AG09319 (cell line): ENCODE results near the gene SLC17A3.

Source experiments
- DNase-seq: peaks from one replicate; pipeline ENCODE4 v3.0.0-alpha.2; 2010; ENCODE audit warnings: low read depth; ENCODE audit errors: extremely low read depth
- TF ChIP-seq, protein P1 (sequence below): IDR thresholded peaks from 2 replicates; pipeline ENCODE4 v1.5.1; 2011; ENCODE audit warnings: low read depth, mild to moderate bottlenecking, inconsistent platforms, low read length, moderate library complexity

The SLC17A3 gene

DNA sequence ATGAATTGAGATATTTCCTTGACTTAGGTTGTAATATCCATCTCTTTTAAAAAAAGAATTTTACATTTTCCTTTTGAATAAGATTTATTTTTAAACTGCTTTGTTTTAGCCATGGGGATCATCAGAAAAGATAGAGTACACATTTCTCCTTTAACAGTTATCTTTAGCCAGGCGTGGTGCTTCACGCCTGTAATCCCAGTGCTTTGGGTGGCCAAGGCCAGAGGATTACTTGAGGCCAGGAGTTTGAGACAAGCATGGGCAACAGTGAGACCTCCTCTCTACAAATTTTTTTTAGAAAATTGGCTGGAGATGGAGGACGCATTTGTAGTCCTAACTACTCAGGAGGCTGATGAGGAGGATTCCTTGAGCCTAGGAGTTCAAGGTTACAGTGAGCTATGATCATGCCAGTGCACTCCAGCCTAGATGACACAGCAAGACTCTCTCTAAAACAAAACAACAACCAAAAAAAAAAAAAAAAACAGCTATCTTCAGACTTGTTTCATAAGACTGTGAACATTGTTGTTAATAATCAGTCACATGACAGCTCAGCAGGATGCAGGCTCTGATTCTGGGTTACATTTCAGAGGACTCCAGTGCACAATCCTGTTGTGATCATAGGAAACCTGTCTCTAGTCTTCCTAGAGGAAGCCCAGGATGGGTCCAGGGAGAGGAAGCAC lies 2.0 kb upstream of the SLC17A3 start:
- DNase-seq, result no peak
- TF ChIP-seq, protein P1, sequence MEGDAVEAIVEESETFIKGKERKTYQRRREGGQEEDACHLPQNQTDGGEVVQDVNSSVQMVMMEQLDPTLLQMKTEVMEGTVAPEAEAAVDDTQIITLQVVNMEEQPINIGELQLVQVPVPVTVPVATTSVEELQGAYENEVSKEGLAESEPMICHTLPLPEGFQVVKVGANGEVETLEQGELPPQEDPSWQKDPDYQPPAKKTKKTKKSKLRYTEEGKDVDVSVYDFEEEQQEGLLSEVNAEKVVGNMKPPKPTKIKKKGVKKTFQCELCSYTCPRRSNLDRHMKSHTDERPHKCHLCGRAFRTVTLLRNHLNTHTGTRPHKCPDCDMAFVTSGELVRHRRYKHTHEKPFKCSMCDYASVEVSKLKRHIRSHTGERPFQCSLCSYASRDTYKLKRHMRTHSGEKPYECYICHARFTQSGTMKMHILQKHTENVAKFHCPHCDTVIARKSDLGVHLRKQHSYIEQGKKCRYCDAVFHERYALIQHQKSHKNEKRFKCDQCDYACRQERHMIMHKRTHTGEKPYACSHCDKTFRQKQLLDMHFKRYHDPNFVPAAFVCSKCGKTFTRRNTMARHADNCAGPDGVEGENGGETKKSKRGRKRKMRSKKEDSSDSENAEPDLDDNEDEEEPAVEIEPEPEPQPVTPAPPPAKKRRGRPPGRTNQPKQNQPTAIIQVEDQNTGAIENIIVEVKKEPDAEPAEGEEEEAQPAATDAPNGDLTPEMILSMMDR, result no peak

DNA sequence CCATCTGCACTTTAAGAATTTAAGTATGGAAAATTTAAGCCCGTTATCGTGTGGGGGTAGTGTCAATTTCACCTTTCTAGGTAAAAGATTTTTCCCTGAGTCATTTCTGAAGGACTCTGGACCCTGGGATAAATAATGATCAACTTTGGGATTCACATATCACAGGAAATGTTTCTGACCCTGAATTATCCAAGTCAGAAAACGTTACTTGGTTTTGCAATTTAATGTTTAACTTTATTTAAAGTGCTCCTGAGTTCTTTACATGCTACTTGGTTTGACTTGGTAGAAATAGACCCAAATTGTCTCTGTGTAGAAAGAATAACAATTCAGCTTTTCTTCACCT lies 1.5 kb upstream of the SLC17A3 start:
- no peak for DNase-seq
- TF ChIP-seq, protein P1, result no peak

DNA sequence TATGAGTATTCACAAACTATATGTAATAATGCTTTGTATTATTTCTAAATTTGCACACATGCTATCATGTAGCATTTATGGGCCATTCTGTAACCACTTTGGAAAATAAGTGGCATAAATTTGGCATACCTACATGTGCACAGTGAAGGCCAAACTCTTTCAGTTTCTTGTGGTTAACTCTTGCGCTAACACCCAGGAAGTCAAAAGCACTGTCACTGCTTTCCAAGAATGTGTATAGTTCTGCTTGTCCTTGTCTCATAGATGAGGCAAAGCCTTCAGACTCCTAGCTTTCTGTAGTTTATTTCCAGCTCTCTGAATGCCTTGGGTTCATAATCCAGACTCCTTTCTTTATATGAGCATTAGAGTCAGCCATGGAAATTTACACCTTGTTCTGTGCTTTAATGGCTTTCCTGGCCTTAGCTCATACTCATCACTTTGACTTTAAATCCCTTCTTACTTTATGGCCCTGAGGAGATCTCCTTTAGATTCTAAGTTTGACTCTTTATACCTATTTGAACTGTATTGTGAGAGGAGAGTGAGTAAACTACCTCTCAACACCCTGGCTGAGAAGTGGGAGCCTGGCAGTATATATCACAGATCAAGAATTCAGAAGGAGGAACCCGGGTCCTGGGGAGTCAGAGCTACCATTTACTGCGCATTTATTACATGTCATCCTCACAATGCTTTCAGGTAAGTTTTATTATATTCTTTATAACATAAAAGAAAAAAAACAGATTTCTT lies 949 bp upstream of the SLC17A3 start:
- TF ChIP-seq, protein P1, result no peak
- DNase-seq, result no peak

DNA sequence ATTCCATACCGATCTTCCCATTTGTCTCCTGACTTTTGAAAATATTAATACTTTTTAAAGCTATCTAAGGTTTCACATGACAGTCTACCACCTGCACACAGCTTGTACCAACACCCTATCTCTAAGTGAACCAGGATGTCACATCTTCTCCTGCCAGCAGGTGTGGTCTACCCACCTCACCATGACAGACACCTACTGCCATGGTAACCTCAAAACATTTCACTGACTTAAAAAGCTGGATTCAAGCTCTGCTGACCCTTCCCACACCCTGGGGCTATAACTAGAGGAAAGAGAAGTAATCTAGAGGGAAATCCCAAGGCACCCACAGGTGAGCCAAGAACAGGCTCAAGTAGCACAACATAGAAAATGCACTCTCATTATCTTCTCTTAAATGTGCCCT lies 1.2 kb downstream of the SLC17A3 start:
- TF ChIP-seq, protein P1, result no peak

DNA sequence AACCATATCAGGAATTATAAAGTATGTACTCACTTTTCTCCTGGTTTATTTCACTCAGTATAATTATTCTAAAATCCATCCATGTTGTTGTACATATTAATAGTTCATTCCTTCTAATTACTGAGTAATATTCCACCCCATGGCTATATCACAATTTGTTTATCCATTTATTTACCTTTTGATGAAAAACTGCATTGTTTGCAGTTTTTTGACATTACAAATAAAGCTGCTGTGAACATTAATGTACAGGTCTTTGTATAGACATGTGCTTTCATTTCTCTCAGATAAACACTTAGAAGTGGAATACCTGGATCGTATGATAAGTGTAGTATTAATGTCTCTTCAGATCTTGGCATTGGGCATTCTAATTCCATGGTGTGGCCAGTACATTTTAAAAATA lies 4.2 kb downstream of the SLC17A3 start:
- TF ChIP-seq, protein P1, result no peak
- DNase-seq, result no peak

More for the DNA sequence above, 1.2 kb downstream of the SLC17A3 start:
- no peak for DNase-seq

DNA sequence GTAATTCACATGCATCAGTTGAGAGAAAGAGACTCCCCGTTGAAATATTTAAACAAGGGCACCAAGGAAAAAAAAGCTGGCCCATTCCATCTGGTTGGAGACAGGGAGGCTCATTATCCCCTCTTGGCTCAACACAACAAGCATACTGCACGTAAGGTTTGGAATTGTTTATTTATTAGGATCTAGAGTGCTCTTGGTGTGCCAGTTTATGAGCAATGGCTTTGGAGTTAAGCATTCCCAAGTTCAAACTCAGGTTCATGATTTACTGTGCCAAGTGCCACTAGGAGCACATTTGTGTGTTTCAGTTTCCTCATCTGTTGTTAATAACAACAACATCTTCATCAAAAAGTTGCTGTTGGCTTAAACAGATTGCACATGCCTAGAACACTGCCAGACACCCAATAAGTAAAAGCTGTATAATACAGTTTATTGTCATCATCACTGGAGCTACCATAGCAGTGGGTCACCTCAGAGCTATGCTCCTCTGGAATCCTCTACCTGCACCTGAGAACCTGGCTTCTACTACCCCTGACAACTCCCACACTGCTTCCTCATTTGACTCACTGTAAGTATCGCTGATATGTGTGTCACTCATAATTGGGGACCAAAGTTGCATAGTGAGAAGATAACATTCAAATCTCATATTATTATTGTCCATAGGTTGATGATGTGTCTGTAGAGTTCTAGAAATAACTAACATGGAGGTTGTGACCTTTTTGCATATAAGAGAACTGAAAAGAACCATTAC lies 5.4 kb downstream of the SLC17A3 start:
- no peak for DNase-seq

More for the DNA sequence above, 5.4 kb downstream of the SLC17A3 start:
- TF ChIP-seq, protein P1, result no peak
